Naive thymus-derived CD8-positive, alpha-beta T cell (primary cell): ENCODE data around the gene TBXA2R. TPM values are rescaled to one million over a fixed set of nuclear protein-coding genes. Genes with fewer than 3 reads are reported as not detected.

ENCODE experiments used
- ATAC-seq, 2 donors: fragments of 150-1000 bp; cut with Tn5 transposase in 1 of 2; sonication (Bioruptor Pico), chemical (Tn5 transposase) in 1 of 2; 1 replicate in 1 of 2; 2 replicates in 1 of 2; pipeline ENCODE4 v1.10.0; 2021; ENCODE audit warnings: mild to moderate bottlenecking in 2 of 2, moderate library complexity in 2 of 2
- POLR2A ChIA-PET: fragments of 350-600 bp; sonication (Branson Sonifier 250); formaldehyde crosslinking; loops from one replicate; lab custom pipeline; 2021; ENCODE audit warnings: antibody characterized with exemption; lab: Charles Lee
- DNase-seq, 10 donors: peaks; one replicate each; pipeline versions ENCODE4 v3.0.0 to v3.0.0-alpha.2; 2020 to 2022
- H3K27ac Mint-ChIP-seq, 10 donors: one replicate each; pipeline ENCODE4 v1.8.0; 2020 to 2022; ENCODE audit warnings: mild to moderate bottlenecking in 10 of 10, mixed read lengths in 10 of 10, moderate library complexity in 4 of 10, inconsistent platforms in 1 of 10
- H3K27me3 Mint-ChIP-seq, 5 donors: one replicate each; pipeline ENCODE4 v1.8.0; 2021 to 2022; ENCODE audit warnings: mixed read lengths in 5 of 5
- H3K36me3 Mint-ChIP-seq, 3 donors: one replicate each; pipeline ENCODE4 v1.8.0; 2020 to 2022; ENCODE audit warnings: mixed read lengths in 3 of 3, mild to moderate bottlenecking in 2 of 3, inconsistent platforms in 1 of 3
- H3K4me1 Mint-ChIP-seq, 4 donors: one replicate each; pipeline ENCODE4 v1.8.0; 2021 to 2022; ENCODE audit warnings: mixed read lengths in 4 of 4
- H3K4me3 Mint-ChIP-seq, 10 donors: one replicate each; pipeline ENCODE4 v1.8.0; 2020 to 2022; ENCODE audit warnings: mild to moderate bottlenecking in 10 of 10, mixed read lengths in 10 of 10, moderate library complexity in 6 of 10, inconsistent platforms in 1 of 10
- H3K9me3 Mint-ChIP-seq, 9 donors: one replicate each; pipeline ENCODE4 v1.8.0; 2020 to 2022; ENCODE audit warnings: mixed read lengths in 9 of 9, mild to moderate bottlenecking in 3 of 9, inconsistent platforms in 1 of 9, moderate library complexity in 1 of 9
- polyA plus RNA-seq, 3 donors: library from polyadenylated mRNA; unstranded; fragments of 300-500 nt; fragmentation: Illumina TruSeq; gene quantifications; one replicate each; pipeline ENCODE4 v1.2.3, GENCODE V29; 2021
- total RNA-seq, 8 experiments: library from RNA in 2 of 8; stranded (reverse) in 2 of 8; gene quantifications; one replicate each; pipeline ENCODE4 v1.2.3 and lab custom pipeline; 2021 to 2026

TBXA2R gene
- total and polyA plus RNA-seq, 5 experiments from 2014 or later, result 11.7 to 26.9 (median 19.1) TPM

DNA sequence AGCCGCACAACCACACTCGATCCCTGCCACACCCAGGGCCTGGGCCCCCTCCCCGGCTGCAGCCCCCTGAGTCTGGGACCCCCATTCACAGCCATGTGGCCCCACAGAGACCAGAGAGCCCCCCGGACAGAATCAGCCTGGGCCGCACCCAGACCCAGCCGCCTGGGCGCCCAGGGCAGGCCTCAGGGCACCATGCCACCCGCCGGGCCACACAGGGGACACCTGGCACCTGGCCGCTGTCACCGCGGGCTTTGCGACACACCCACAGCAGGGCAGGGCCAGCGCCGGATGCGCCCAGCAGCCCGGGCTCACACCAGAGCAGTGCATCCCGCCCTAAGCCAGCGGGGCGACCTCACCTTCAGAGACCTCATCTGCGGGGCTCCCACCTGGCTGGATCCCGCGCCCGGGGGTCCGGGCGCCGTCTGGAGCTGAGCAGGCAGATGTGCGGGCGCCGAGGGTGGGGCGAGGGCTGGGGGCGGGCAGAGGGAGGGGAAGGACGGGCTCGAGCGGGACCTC is 443 bp downstream of the TBXA2R start:
- H3K9me3 Mint-ChIP-seq, result no peaks in the 10 kb centered on the region
- H3K4me1 Mint-ChIP-seq, result peaks cover 11 to 33% (median 19%) of the 10 kb centered on the region in 4 donors
- POLR2A ChIA-PET, result no interaction called here
- H3K27ac Mint-ChIP-seq, result no peak overlapping the region
- peaks cover 0 to 4% (median 3%) of the 10 kb centered on the region in 3 donors for H3K36me3 Mint-ChIP-seq
- H3K27me3 Mint-ChIP-seq, result no peaks in the 10 kb centered on the region
- ATAC-seq, result peak; percentile 44 to 56
- H3K4me3 Mint-ChIP-seq, result peak overlapping the region in 2 of 10 donors; percentile 36 to 65
- peak in 5 of 10 donors; percentile 19 to 49 (median 33) for DNase-seq

DNA sequence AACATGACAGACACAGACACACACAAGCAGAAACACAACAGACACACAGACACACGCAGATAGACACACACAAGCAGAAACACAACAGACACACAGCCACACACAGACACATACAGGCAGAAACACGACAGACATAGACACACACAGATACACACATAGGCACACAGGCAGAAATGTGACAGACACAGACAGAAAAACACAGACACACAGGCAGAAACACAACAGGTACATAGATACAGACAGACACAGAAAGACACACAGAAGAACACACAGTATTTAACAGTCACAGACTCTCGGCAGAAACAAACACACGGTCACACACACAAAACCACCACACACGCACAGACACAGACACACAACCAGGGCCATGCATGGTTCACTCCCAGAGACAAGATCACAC is 905 bp downstream of the TBXA2R start:
- Mint-ChIP-seq H3K36me3 (peaks cover 0 to 7% (median 3%) of the 10 kb centered on the region in 3 donors), H3K27me3 (no peaks in the 10 kb centered on the region), H3K4me3 (no peak overlapping the region), H3K9me3 (no peaks in the 10 kb centered on the region), H3K4me1 (peaks cover 11 to 33% (median 19%) of the 10 kb centered on the region in 4 donors), H3K27ac (no peak overlapping the region)
- ATAC-seq (no peak), DNase-seq (peak in 1 of 10 donors; percentile 15)
- POLR2A ChIA-PET, result interaction anchor here (1.8 kb wide), 1 partner anchor 19 kb away, joined by 15 read pairs; the partner anchor contains the start of gene GIPC3

GRCh38 chr19:3605361-3605760 is 1.3 kb downstream of the TBXA2R start:
- Mint-ChIP-seq H3K27me3 (no peaks in the 10 kb centered on the region), H3K9me3 (no peaks in the 10 kb centered on the region), H3K4me3 (no peak overlapping the region), H3K27ac (no peak overlapping the region), H3K4me1 (peaks cover 11 to 33% (median 19%) of the 10 kb centered on the region in 4 donors), H3K36me3 (peaks cover 0 to 6% (median 0%) of the 10 kb centered on the region in 3 donors)
- ATAC-seq (peak in 1 of 2 donors; percentile 2), DNase-seq (peak in 1 of 10 donors; percentile 16)
- POLR2A ChIA-PET, result interaction anchor here (0.6 to 1.8 kb wide), 13 partner anchors 9 to 643 kb away, joined by 3 to 16 read pairs (median 5); partner anchors contain the start of genes CACTIN, GIPC3, MFSD12 and MRPL54

DNA sequence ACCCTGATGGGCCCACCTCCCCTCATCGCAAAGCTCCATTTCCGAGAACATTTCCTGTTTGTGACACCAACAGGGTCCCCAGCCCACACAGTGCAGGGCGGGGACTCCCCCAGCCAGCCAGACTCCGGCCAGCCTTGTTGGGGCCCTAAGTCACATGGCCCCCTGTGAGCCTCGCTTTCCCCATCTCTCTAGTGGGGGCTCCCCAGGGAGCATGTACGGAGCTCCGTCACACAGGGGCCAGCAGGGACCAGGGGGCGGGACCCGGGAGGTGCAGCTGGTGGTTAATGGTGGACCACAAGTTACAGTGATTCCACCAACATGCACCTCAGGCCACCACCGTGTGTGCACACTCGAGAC is 1.7 kb downstream of the TBXA2R start:
- peaks cover 11 to 31% (median 19%) of the 10 kb centered on the region in 4 donors for H3K4me1 Mint-ChIP-seq
- peaks cover 0 to 7% (median 2%) of the 10 kb centered on the region in 3 donors for H3K36me3 Mint-ChIP-seq
- no peak overlapping the region for H3K4me3 Mint-ChIP-seq
- POLR2A ChIA-PET, result interaction anchor here (0.6 to 1.8 kb wide), 14 partner anchors 9 to 643 kb away, joined by 3 to 16 read pairs (median 5); partner anchors contain the start of genes CACTIN, GIPC3, MFSD12 and MRPL54
- no peaks in the 10 kb centered on the region for H3K9me3 Mint-ChIP-seq
- ATAC-seq (peak; percentile 73 to 78), DNase-seq (peak in 8 of 10 donors; percentile 27 to 72 (median 47))
- H3K27ac Mint-ChIP-seq, result no peak overlapping the region
- H3K27me3 Mint-ChIP-seq, result no peaks in the 10 kb centered on the region

DNA sequence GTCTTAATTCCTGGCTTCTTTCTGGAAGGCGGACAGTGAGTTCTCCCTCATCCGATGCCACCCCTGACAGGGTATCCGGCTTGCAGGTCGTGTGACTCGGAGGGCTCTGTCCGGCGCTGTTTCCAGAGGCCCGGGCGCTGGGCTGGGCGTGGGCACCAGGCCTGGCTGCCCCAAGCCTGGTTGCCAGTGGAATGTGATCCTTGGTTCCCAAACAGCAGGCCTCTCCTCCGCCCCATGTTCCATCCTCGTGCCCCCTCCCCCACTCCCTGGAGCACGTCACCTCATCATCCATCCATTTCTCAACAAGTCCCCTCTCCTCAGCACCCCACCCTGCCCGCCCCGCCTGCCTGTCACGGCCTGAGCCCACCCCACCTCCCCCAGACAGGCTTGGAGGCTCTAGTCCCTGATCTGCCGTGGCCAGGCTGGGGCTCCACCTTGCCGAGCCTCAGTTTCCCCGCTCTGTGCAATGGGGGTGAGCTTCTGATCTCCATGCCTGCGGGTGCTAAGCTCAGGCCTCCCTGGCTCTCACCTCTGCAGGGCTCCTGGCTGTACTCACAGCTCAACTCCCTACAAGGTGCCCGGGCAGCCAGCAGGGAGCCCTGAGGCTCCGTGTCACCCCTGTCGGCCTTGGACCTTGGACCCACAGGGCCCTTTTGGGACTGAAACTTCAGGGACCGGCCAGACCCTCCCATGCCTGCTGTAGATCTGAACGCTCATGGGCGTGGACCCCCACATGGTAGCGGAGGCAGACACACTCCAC is 2.3 kb downstream of the TBXA2R start:
- peak overlapping the region in 1 of 10 donors; percentile 22 for H3K4me3 Mint-ChIP-seq
- peak overlapping the region in 1 of 10 donors; percentile 47 for H3K27ac Mint-ChIP-seq
- DNase-seq, result no peak
- peaks cover 0 to 11% (median 2%) of the 10 kb centered on the region in 3 donors for H3K36me3 Mint-ChIP-seq
- peaks cover 11 to 28% (median 18%) of the 10 kb centered on the region in 4 donors for H3K4me1 Mint-ChIP-seq
- no peaks in the 10 kb centered on the region for H3K27me3 Mint-ChIP-seq
- POLR2A ChIA-PET, result interaction anchor here (0.9 to 1.8 kb wide), 13 partner anchors 8 to 242 kb away, joined by 3 to 16 read pairs (median 5); partner anchors contain the start of genes CACTIN, GIPC3, MFSD12 and MRPL54
- no peaks in the 10 kb centered on the region for H3K9me3 Mint-ChIP-seq
- peak in 1 of 2 donors; percentile 36 for ATAC-seq

DNA sequence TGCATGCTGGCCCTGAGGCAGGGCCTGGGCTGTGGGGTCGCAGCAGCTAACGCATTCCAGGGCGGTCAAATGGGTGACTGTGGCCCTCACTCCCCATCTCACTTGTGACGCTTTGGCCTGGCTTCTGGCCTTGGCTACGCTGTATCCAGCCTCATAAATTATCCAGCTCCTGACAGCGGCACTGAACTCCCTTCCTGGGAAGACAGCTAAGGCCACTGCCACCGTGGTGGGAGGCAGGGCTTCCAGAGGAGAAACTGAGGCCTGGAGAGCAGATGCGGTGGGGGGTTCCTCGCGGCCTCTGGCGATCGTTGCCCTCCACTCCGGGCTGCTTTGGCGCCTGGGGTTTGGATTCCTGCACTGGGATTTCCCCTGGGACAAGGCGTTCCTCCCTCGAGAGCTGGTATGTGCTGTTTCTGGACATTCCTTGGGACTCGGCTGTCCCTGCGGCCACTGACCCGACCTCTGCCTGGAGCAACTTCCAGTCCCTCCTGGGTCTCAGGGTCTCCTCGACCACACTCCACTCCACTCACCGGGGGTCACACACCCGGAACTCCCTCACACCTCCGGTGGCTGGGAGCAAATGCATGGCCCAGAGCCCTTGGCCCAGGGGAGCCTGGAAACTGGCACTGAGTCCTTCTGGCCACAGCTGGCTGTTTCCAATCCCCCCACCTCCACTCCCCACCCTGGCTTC is 3.4 kb downstream of the TBXA2R start:
- Mint-ChIP-seq H3K4me1 (peaks cover 8 to 19% (median 13%) of the 10 kb centered on the region in 4 donors), H3K9me3 (no peaks in the 10 kb centered on the region), H3K27me3 (no peaks in the 10 kb centered on the region), H3K36me3 (peaks cover 0 to 12% (median 2%) of the 10 kb centered on the region in 3 donors), H3K4me3 (no peak overlapping the region), H3K27ac (peak overlapping the region in 5 of 10 donors; percentile 31 to 80 (median 61))
- ATAC-seq (no peak), DNase-seq (no peak)
- POLR2A ChIA-PET, result interaction anchor here (0.6 kb wide), 2 partner anchors 212 to 849 kb away, joined by 3 to 6 read pairs; no protein-coding TSS in a partner anchor

DNA sequence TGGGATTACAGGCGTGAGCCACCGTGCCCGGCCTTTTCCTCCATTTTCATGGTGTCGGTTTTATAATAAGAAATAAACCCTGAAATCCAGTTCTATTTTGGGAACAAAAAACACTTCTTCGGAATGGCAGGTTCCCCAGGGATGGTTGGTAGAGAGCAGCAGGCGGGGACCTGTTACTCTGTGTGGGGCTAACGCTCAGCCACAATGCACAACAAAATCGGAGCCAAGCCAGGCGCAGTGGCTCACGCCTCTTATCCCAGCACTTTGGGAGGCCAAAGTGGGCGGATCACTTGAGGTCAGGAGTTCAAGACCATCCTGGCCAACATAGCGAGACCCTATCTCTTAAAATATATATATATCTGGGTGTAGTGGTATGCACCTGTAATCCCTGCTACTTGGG is 5.7 kb downstream of the TBXA2R start:
- H3K27me3 Mint-ChIP-seq, result no peaks in the 10 kb centered on the region
- H3K4me3 Mint-ChIP-seq, result no peak overlapping the region
- peaks cover 0 to 6% (median 0%) of the 10 kb centered on the region in 4 donors for H3K4me1 Mint-ChIP-seq
- DNase-seq (no peak), ATAC-seq (no peak)
- POLR2A ChIA-PET, result interaction anchor here (0.7 kb wide), 1 partner anchor 50 kb away, joined by 6 read pairs; no protein-coding TSS in a partner anchor
- H3K27ac Mint-ChIP-seq, result peak overlapping the region in 1 of 10 donors; percentile 33
- no peaks in the 10 kb centered on the region for H3K9me3 Mint-ChIP-seq
- peaks cover 0 to 20% (median 2%) of the 10 kb centered on the region in 3 donors for H3K36me3 Mint-ChIP-seq

DNA sequence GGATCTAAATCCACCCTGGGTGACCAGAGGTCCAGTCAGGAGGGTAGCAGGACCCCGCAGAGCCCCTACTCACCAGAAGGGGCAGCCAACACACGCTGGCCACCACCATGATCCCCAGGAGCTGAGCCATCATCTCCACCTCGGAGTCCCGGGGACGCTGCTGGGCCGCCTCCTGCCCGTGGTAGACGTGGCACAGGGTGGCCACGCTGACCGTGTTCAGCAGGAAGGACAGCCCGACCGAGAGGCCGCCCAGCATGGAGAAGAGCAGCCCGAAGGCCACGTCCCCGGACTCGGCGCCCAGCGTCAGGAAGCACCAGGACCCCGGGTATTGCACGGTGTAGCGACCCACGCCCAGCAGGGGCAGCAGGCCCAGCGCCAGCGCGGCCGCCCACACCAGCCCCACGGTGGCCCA is 6.9 kb downstream of the TBXA2R start:
- Mint-ChIP-seq H3K36me3 (peaks cover 0 to 23% (median 2%) of the 10 kb centered on the region in 3 donors), H3K27me3 (no peaks in the 10 kb centered on the region), H3K4me1 (peaks cover 0 to 6% (median 0%) of the 10 kb centered on the region in 4 donors), H3K9me3 (no peaks in the 10 kb centered on the region), H3K4me3 (no peak overlapping the region), H3K27ac (no peak overlapping the region)
- no peak for ATAC-seq
- POLR2A ChIA-PET, result interaction anchor here (1.2 kb wide), 1 partner anchor 14 kb away, joined by 4 read pairs; no protein-coding TSS in a partner anchor
- no peak for DNase-seq

DNA sequence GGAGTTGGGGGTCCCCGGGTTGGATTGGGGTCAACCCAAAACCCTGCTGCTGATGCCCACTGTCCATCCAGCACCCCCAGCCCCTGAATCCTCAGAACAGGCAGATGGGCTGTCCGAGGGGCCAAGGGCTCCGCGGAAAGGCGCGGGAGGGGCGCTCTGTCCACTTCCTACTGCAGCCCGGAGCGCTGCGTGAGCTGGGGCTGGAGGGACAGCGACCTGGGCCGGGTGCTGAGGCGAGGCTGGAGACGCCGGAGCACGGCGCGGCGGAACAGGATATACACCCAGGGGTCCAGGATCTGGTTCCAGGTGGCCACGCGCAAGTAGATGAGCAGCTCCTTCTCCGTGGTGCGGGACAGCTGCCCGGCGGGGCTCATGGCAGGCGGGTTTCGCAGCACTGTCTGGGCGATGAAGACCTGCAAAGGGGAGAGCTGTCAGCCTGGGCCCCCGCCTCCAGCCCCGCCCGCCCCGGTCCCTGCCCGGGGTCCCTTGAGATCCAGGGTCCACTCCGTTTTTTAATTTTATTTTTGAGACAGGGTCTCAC is 11.1 kb downstream of the TBXA2R start:
- no peaks in the 10 kb centered on the region for H3K9me3 Mint-ChIP-seq
- H3K27ac Mint-ChIP-seq, result peak overlapping the region in 1 of 10 donors; percentile 31

DNA sequence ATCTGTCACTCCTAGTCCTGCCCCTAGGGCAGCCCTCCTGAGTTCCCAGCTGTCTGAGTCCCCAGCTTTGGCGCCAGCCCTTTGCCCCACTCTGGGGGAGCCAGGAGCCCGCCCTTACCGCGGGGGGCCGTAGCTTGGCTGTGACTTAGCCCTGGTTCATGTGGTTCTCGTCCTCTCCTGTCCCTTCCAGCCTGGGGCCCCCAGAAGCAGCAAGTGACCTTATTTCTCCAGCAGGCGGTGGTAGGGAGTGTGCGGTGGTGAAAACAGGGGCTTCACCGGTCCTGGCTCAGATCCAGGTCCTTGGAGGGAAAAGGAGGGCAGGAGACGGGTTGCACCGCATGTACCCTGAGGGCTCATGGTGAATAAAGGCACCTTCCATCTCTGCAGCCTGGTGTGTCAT is 13.5 kb downstream of the TBXA2R start:
- H3K27me3 Mint-ChIP-seq, result no peaks in the 10 kb centered on the region
- ATAC-seq, result no peak
- H3K36me3 Mint-ChIP-seq, result peaks cover 0 to 16% (median 0%) of the 10 kb centered on the region in 3 donors
- no peaks in the 10 kb centered on the region for H3K9me3 Mint-ChIP-seq
- no peak overlapping the region for H3K4me3 Mint-ChIP-seq
- POLR2A ChIA-PET, result interaction anchor here (1.0 to 2.7 kb wide), 2 partner anchors 12 to 412 kb away, joined by 3 to 13 read pairs; no protein-coding TSS in a partner anchor
- DNase-seq, result no peak
- peak overlapping the region in 2 of 10 donors; percentile 40 to 57 for H3K27ac Mint-ChIP-seq
- H3K4me1 Mint-ChIP-seq, result peaks cover 0 to 5% (median 2%) of the 10 kb centered on the region in 4 donors

More for the DNA sequence above, 11.1 kb downstream of the TBXA2R start:
- ATAC-seq (no peak), DNase-seq (no peak)
- POLR2A ChIA-PET, result interaction anchor here (0.5 to 2.1 kb wide), 6 partner anchors 9 to 1565 kb away, joined by 3 to 12 read pairs (median 4); no protein-coding TSS in a partner anchor
- peaks cover 0 to 5% (median under 1%) of the 10 kb centered on the region in 4 donors for H3K4me1 Mint-ChIP-seq
- no peaks in the 10 kb centered on the region for H3K27me3 Mint-ChIP-seq
- H3K4me3 Mint-ChIP-seq, result no peak overlapping the region
- H3K36me3 Mint-ChIP-seq, result peaks cover 0 to 23% (median 2%) of the 10 kb centered on the region in 3 donors

- Mint-ChIP-seq H3K27me3 (no peaks in the 10 kb centered on the region), H3K27ac (peak overlapping the region in 2 of 10 donors; percentile 31 to 41), H3K4me3 (no peak overlapping the region), H3K36me3 (peaks cover 0 to 10% (median 0%) of the 10 kb centered on the region in 3 donors), H3K9me3 (no peaks in the 10 kb centered on the region), H3K4me1 (peaks cover 0 to 5% (median 2%) of the 10 kb centered on the region in 4 donors)
- POLR2A ChIA-PET, result interaction anchor here (1.0 to 2.7 kb wide), 2 partner anchors 13 to 411 kb away, joined by 3 to 13 read pairs; no protein-coding TSS in a partner anchor
- ATAC-seq, result no peak
- DNase-seq, result no peak
These were observed 14.6 kb downstream of the TBXA2R start for GRCh38 chr19:3591876-3592613.
